ENCODE results near the gene CTCFL. TPM values are rescaled to one million over a fixed set of nuclear protein-coding genes. Genes with fewer than 3 reads are reported as not detected.

The CTCFL gene
- total RNA-seq, 1 donor from 2014 or later = 0.09 TPM

- Mint-ChIP-seq H3K4me3 (no peak overlapping the region), H3K27me3 (ENCODE audit: low read depth) (peaks cover 6% of the 10 kb centered on the region), H3K4me1 (peaks cover 16% of the 10 kb centered on the region), H3K27ac (ENCODE audit: unreplicated experiment) (no peak overlapping the region), H3K9me3 (no peaks in the 10 kb centered on the region), H3K36me3 (ENCODE audit: low read depth) (no peaks in the 10 kb centered on the region)
- no peak for TF ChIP-seq CTCF (conservative IDR thresholded peaks at IDR 0.05)
- DNase-seq (ENCODE audit: low read depth, low spot score) = no peak
Observed at GRCh38 chr20:57468523-57469417, 56.2 kb downstream of the CTCFL start.

GRCh38 chr20:57467742-57468141 is 57.2 kb downstream of the CTCFL start:
- Mint-ChIP-seq H3K27ac (ENCODE audit: unreplicated experiment) (no peak overlapping the region), H3K27me3 (ENCODE audit: low read depth) (peaks cover 6% of the 10 kb centered on the region), H3K4me3 (no peak overlapping the region), H3K4me1 (peaks cover 6% of the 10 kb centered on the region), H3K36me3 (ENCODE audit: low read depth) (no peaks in the 10 kb centered on the region), H3K9me3 (no peaks in the 10 kb centered on the region)
- TF ChIP-seq CTCF (conservative IDR thresholded peaks at IDR 0.05) = no peak
- DNase-seq (ENCODE audit: low read depth, low spot score) = no peak

- Mint-ChIP-seq H3K27ac (ENCODE audit: unreplicated experiment) (no peak overlapping the region), H3K4me3 (no peak overlapping the region), H3K9me3 (no peaks in the 10 kb centered on the region), H3K36me3 (ENCODE audit: low read depth) (no peaks in the 10 kb centered on the region), H3K27me3 (ENCODE audit: low read depth) (peaks cover 6% of the 10 kb centered on the region), H3K4me1 (peaks cover 9% of the 10 kb centered on the region)
- no peak for DNase-seq (ENCODE audit: low read depth, low spot score)
- peak; percentile 24 for TF ChIP-seq CTCF (conservative IDR thresholded peaks at IDR 0.05)
Observed at GRCh38 chr20:57465943-57466342, 59.0 kb downstream of the CTCFL start.

- peaks cover 4% of the 10 kb centered on the region for H3K27me3 Mint-ChIP-seq (ENCODE audit: low read depth)
- TF ChIP-seq CTCF (conservative IDR thresholded peaks at IDR 0.05) = no peak
- H3K4me3 Mint-ChIP-seq = no peak overlapping the region
- no peaks in the 10 kb centered on the region for H3K9me3 Mint-ChIP-seq
- H3K36me3 Mint-ChIP-seq (ENCODE audit: low read depth) = no peaks in the 10 kb centered on the region
- peaks cover 11% of the 10 kb centered on the region for H3K4me1 Mint-ChIP-seq
- no peak overlapping the region for H3K27ac Mint-ChIP-seq (ENCODE audit: unreplicated experiment)
- no peak for DNase-seq (ENCODE audit: low read depth, low spot score)
Observed at GRCh38 chr20:57465486-57465885, 59.5 kb downstream of the CTCFL start.

GRCh38 chr20:57464642-57465211 is 60.2 kb downstream of the CTCFL start:
- Mint-ChIP-seq H3K9me3 (no peaks in the 10 kb centered on the region), H3K36me3 (ENCODE audit: low read depth) (no peaks in the 10 kb centered on the region), H3K27ac (ENCODE audit: unreplicated experiment) (no peak overlapping the region), H3K4me1 (peaks cover 7% of the 10 kb centered on the region), H3K27me3 (ENCODE audit: low read depth) (peaks cover 3% of the 10 kb centered on the region), H3K4me3 (no peak overlapping the region)
- peak; percentile 30 for TF ChIP-seq CTCF (conservative IDR thresholded peaks at IDR 0.05)
- DNase-seq (ENCODE audit: low read depth, low spot score) = no peak
